Activated CD8-positive, alpha-beta memory T cell treated with anti-CD3 and anti-CD28 coated beads, Interleukin-2, amount 50 U/mL, for 24 hours (primary cell): ENCODE results near the gene MRPL11.

Source experiments
- DNase-seq: peaks from one replicate; pipeline ENCODE4 v3.0.0-alpha.2; 2020; ENCODE audit errors: extremely low read depth

MRPL11 gene

GRCh38 chr11:66438504-66439466 is at the start of gene MRPL11:
Gene MRPL11 (minus strand): TSS chr11:66438848. CDS start chr11:66438754, 94 bp downstream.
- peak; percentile 71 for DNase-seq

GRCh38 chr11:66484806-66485380 is 46.2 kb upstream of the MRPL11 start:
- no peak for DNase-seq

GRCh38 chr11:66480117-66480938 is 41.7 kb upstream of the MRPL11 start, which contains the start of gene DPP3:
Gene DPP3 (plus strand): TSS chr11:66480434. CDS start chr11:66482201, 1,767 bp downstream.
- peak; percentile 83 for DNase-seq

GRCh38 chr11:66479394-66480116 is 40.9 kb upstream of the MRPL11 start:
- DNase-seq = no peak

- DNase-seq = no peak
Measured at GRCh38 chr11:66478729-66479393, 40.2 kb upstream of the MRPL11 start.

GRCh38 chr11:66477263-66478201 is 38.9 kb upstream of the MRPL11 start:
- DNase-seq = no peak

GRCh38 chr11:66476841-66477251 is 38.2 kb upstream of the MRPL11 start:
- DNase-seq = no peak

- no peak for DNase-seq
Measured at GRCh38 chr11:66476173-66476840, 37.7 kb upstream of the MRPL11 start.

- DNase-seq = no peak
Measured at GRCh38 chr11:66475349-66476172, 36.9 kb upstream of the MRPL11 start.

- no peak for DNase-seq
Measured at GRCh38 chr11:66473608-66474515, 35.2 kb upstream of the MRPL11 start.

- DNase-seq = no peak
Measured at GRCh38 chr11:66473167-66473566, 34.5 kb upstream of the MRPL11 start.

- no peak for DNase-seq
Measured at GRCh38 chr11:66472054-66472453, 33.4 kb upstream of the MRPL11 start.

- DNase-seq = no peak
Measured at GRCh38 chr11:66471142-66471541, 32.5 kb upstream of the MRPL11 start.

- no peak for DNase-seq
Measured at GRCh38 chr11:66470015-66470414, 31.4 kb upstream of the MRPL11 start.

GRCh38 chr11:66469441-66469840 is 30.8 kb upstream of the MRPL11 start:
- no peak for DNase-seq

- DNase-seq = no peak
Measured at GRCh38 chr11:66468691-66469090, 30.0 kb upstream of the MRPL11 start.

- DNase-seq = no peak
Measured at GRCh38 chr11:66467756-66468155, 29.1 kb upstream of the MRPL11 start.
